ENCODE measurements around the gene ST3GAL5.
"Not testable (repeated sequence)": the region's sequence is repeated elsewhere in the genome, so short reads cannot be mapped to it uniquely, and the experiment has no call there.

ST3GAL5 gene

DNA sequence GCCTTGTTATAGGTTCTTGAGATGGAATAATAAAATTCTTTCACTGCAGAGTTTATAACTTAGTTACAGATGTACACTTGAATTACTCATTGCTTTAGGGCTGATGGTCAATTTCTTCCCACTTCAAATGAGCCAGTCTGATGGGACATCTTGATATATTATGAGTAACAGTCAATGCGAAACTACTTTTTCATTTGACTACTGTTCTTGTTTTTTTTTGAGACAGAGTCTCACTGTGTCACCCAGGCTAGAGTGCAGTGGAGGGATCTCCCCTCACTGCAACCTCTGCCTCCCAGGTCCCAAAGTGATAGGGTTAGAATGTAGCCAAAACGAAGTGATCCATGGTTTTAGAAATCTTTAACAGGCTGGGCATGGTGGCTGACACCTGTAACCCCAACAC, 57.1 kb downstream of the ST3GAL5 start:
- DNase-seq = no peak

- no peak for DNase-seq
Observed at GRCh38 chr2:85830645-85831044, 58.1 kb downstream of the ST3GAL5 start.

DNA sequence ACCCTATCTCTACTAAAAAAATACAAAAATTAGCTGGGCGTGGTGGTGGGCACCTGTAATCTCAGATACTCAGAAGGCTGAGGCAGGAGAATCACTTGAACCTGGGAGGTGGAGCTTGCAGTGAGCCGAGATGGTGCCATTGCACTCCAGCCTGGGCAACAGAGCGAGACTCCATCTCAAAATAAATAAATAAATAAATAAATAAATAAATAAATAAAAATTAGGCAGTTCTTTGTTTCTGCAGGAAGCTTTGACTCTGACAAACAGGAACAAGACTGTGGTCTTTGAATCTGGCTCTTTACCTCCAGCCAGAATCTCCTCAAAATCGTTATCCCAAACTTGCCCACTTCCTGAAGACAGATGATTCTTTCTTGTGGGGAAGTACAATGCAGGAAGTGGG, 59.4 kb downstream of the ST3GAL5 start:
- not testable (repeated sequence) for DNase-seq

DNA sequence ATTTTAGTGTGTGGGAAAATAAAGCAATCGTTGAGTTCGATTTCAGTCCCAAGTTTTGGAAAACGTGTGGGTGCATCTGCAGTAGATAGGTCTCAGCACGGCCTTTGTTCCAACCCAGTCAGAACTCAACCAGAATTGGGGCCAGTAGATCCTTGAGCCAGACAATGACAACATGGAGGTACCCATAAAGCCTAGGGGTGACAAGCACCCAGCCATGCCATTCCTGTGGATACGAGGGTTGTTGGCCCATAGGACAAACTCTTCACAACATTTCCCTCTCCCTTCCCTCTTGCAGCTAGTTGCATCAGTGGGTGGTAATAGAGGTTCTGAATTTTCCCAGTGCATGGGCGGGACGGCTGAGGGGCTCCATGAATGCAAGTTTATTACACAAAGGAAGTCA, 60.1 kb downstream of the ST3GAL5 start:
- DNase-seq = no peak

DNA sequence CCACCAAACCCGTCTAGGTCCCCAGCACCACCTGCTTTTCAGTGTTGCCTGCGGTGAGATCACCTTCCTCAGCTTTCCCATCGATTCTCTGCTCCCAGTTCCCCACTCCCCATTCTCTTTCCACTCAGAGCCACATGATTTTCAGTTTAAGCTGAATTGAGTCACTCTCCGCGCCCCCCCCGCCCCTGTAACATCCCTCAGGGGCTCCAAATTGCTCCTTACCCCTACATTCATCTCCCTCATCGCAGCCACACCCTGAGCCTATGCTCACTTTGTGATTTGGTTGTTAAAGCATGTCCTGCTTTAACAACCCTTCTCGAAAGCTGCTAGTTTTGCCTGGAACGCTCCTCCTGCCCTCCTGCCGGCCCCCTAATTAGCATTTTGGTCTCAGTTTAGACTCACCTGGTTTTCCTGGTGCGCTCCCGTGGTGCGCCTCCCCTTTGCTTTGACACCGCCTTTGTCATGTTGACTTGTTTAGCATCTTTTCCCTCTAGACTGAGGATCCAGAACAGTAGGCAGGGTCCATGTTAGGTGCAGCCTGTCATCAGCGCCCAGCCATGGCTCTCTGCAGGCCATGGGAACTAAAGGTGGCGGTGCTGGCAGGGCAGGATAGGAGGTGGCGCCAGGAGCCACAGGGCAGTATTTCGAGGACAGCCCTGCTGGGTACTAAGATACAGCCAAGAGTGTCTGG, 60.8 kb downstream of the ST3GAL5 start:
- DNase-seq = no peak

GRCh38 chr2:85826990-85827878, 61.6 kb downstream of the ST3GAL5 start:
- DNase-seq = peak; percentile 66

DNA sequence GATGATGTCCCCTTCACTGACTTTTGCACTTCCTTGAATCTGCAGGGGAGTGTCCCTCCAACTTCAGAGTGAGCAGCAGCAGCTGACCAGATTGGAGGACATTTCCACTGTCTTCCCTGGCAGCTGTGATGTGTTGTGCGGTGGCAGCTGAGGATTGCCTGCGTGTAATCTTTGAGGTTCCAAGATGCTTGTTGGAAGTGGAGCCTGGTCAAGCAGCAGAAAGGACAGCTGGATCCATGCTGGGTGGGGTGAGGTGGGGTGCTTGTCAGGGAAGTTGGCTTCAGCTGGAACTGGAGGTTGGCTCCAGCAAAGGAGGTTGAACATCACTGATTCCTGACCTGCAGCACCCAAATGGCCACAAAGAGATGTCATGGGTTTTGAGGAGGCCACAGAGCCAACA, 64.8 kb downstream of the ST3GAL5 start:
- no peak for DNase-seq

DNA sequence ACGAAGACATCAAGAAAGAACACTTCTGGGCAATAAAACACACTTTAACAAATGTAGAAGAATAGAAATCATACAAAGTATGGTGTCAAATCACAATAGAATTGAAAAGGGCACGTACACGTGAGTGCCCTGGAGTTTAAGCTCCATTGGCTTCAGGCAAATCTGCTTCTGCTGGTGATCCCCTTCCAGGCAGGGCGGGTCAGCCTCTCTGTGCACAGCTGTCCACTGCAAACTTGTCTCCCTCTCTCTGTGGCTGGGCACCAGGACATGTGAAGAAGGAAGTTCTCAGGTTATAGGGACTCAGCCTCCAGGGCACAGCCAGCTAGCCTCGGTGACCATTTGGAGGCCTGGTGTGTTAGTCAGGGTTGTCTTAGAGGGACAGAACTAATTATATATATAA, 66.0 kb downstream of the ST3GAL5 start:
- DNase-seq = no peak

DNA sequence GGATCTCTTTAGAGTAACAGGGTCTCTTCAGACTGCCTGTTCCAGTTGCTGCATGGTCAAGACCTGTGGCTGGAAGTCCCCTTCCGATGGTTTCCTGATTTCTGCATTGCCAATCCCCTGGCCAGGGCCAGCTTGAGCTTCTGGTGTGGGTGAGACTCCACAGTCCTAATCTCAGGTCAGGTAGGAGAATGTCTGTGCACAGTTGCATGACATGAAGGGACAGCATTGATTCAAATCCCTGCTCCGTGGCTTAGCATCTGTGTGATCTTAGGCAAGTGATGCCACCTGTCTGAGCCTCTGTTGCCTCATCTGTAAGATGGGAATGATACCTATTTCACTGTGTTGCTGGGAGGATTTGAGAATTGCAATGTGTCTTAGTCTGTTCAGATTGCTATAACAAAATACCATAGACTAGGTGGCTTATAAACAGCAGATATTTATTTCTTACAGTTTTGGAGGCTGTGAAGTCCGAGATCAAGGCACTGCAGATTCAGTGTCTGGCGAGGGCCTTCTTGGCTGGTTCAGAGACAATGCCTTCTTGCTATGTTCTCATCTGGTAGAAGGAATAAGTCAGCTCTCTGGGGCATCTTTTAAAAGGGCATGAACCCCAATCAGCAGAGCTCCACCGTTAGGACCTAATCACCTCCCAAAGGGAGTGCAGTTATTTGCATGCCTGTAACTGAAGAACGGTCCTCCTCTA, 68.8 kb downstream of the ST3GAL5 start:
- DNase-seq = no peak

DNA sequence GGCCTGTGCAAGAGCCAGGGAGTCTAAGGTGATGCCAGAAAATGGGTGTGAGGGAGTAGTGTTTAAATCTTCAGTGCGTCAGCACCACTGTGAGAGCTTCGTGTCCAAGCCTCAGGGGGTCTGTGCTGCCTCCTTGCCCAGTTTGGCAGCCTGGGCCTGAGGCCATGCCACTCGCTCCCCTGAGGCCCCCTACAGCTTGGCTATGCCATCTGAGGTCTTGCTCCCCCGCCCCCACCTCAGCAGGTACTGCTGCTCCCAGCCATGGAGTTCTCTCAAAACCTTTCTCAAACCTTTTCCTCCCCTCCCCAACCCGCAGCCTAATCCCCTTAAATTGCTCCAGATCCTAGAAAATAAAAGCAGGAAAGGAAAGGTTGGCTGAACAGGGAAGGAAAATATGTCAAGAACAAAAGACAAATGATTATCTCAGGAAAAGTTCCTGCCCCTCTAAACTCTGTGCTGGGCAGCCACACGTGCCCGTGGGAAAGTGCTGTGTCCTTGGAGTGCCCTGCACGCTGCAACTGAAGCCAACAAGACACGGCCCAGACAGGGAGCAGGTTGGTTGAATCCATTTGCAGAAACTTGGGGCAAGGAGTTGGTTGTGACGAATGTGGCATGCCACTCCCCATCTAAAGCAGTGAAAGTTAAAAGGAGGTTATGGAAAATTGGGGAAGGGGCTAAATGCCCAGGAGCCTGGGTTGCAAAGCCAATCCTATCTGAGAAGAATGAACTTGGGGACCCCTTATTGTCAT, 73.8 kb downstream of the ST3GAL5 start:
- DNase-seq = no peak

- DNase-seq = peak; percentile 76
Observed at GRCh38 chr2:85813982-85814801, 74.6 kb downstream of the ST3GAL5 start.

DNA sequence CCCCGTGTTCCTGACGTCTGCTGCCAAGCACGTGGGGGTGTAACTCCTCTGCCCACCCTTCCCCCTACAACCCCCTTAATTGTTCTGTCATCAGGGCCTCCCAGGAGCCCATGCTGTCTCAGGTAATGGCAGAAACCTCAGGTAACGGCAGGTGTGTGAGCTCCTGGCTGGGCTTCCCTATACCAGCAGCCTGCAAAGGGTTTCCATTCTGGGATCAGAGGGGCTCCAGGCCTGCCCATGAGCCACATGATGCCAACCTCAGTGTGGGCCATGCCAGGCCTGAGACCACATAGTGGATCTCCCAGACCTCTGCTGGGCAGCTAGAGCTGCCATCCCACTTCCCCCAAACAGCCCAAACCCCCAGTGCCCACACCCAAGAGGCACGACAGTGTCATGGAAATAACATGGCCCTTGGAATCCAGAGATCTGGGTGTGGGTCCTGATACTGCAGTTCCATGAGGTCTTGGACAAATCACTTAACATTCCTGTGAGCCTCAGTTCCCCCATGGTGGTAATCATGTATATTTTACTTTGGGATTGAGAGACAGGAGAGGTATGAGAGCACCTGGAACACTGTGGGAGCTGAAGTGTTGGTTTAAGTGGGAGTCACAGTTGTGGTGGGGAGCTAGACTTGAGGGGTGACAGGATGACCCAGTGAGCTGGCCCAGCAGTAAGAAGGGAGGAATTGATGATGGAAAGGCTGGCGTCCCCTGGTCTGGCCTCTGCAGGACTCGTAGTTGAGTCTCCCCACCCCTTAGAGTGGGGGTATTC, 75.4 kb downstream of the ST3GAL5 start:
- no peak for DNase-seq

DNA sequence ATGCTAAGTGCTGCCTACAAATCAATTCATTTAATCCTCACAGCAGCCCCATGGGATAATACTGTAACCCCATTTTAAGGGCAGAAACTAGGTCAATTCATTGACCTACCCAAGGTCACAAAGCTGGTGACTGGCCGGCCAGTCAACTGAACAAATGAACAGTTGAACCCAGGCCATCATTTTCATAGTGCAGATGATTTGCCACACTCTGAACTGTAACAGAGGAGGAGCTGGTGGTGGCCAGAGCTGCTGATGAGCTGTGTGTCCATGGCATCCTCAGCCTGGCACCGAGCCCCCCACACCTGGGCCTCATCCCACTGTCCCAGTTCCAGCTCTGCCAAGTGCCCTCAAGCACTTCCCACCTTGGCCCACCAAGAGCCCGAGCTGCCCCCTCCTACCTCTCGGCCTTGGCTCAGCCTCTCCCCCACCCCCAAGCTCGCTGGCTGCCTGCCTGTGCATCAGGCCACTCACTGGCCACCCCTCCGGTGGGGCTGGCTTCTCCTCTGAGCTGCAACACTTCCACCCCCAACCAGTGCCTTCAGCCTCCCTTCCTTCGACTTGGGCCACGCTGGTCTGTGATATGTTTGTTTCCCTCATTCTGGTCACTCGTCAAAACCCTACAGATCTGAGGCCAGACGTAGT, 76.6 kb downstream of the ST3GAL5 start:
- DNase-seq = no peak

DNA sequence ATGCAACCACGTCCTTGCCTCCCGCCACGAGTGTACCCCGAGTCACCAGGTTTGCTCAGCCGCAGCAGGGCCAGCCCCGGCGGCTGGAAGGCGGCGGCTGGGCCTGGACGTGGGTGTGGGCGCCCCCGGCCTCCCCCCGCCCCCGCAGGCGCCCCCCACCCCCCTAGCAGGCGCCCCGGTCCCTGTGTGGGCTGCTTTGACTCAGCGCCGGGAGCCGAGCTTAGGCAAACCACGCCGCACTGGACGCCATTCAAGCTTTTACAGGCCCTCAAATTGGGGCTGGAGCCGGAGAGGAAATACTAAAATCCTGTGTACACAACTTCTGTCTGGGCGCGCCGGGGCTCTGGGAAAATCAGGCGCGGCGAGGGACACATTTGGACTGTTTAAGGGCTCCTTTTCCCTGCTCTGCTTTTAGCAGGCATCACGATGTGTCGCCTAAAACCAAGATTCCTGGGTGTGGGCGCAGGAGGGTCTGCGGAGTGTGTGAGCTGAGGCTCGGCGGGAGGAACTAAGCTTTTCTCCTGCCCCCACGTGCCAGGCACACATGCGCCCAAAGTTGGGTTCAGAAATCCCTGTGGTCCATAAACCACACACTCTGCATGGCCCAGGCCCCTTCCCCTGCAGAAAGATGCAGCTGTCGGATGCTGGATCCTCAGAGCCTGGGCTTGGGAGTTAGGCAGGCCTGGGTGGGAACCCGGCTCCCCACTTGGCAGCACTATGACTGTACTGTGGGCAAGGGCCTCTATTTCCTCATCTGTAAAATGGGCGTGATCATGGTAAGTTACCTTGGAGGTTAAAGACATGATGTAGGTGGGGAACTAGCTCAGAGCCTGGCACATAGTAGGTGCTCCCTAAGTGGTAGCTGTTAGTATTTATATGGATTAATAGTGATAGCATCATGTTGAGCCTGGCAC, 77.4 kb downstream of the ST3GAL5 start:
- DNase-seq = peak; percentile 67

- no peak for DNase-seq
Observed at GRCh38 chr2:85810371-85811179, 78.2 kb downstream of the ST3GAL5 start.

GRCh38 chr2:85807756-85808155, 81.0 kb downstream of the ST3GAL5 start:
- DNase-seq = no peak

DNA sequence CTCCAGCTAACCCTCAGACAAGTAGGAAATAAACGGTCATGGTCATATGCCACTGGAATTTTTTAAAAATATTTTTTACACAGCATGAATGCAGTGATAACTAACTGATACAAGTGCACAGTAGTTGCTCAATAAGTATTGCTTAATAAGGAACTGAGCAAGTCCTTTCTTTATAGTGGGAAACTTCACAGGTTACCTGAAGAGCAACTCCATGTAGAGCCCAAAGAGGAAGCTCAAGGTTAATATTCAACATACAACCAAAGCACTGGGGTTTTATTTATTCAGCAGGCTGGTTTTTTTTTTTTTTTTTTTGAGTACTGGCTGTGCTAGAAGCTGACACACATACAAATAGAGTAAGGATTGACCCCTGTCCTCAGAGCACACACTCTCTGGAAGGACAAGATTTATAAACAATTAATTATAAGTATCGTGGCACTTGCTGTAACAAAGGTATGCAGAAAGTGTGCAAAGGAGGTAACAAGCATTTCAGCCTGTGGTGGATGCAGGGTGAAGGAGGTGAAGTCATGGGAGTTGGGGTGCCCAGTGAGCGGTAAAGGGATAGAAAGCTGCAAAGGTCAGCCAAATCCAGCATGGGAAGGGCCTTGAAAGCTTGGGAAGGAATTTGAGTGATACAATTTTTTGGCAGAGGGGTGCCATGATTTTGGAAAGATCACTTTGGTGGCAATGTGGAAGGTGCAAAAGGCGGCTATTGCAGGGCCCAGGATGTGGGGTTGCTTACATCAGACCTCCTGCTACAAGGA, 82.3 kb downstream of the ST3GAL5 start:
- DNase-seq = no peak

- peak; percentile 27 for DNase-seq
Observed at GRCh38 chr2:85804583-85804982, 84.2 kb downstream of the ST3GAL5 start.
